IMR-90 (cell line): ENCODE results near the gene SLX4IP. TPM values are rescaled to one million over a fixed set of nuclear protein-coding genes. Genes with fewer than 3 reads are reported as not detected.
"Not testable (repeated sequence)": the region's sequence is repeated elsewhere in the genome, so short reads cannot be mapped to it uniquely, and the experiment has no call there.

ENCODE experiments used
- ATAC-seq: fragments of 200-7000 bp; cut with Tn5 transposase; 2 replicates; pipeline ENCODE4 v1.9.1; 2020; ENCODE audit warnings: low read depth, mild to moderate bottlenecking, moderate library complexity
- BruUV-seq: library from RNA; stranded (reverse); fragments of 400-500 nt; replicated peaks from 2 replicates; lab custom pipeline; 2021; lab: Mats Ljungman, UMichigan
- CTCF ChIA-PET: fragments of 300-600 bp; formaldehyde crosslinking; extraction: SDS; loops from one replicate; lab custom pipeline; 2021; ENCODE audit warnings: antibody characterized with exemption; lab: Yijun Ruan, JAX
- POLR2A ChIA-PET: fragments of 300-600 bp; sonication (Branson Sonifier 250); formaldehyde crosslinking; loops from one replicate; lab custom pipeline; 2022; ENCODE audit warnings: antibody characterized with exemption; ENCODE audit not compliant: unreplicated experiment; lab: Charles Lee
- DNase-seq: peaks from one replicate; pipeline ENCODE4 v3.0.0; 2013
- H2AFZ ChIP-seq: replicated peaks from 2 replicates; pipeline ENCODE3; 2013; ENCODE audit warnings: low read length, mild to moderate bottlenecking; ENCODE audit not compliant: poor library complexity
- H2AK5ac ChIP-seq: 2 replicates; pipeline ENCODE4 v1.6.1; 2013; ENCODE audit warnings: low read depth, low read length, inconsistent platforms
- H2AK9ac ChIP-seq: replicated peaks from 2 replicates; pipeline ENCODE3; 2013; ENCODE audit warnings: mild to moderate bottlenecking, low read depth, low read length, moderate library complexity; ENCODE audit not compliant: poor library complexity
- H2BK120ac ChIP-seq: 2 replicates; pipeline ENCODE4 v1.6.1; 2013; ENCODE audit warnings: low read depth, low read length, inconsistent platforms
- H2BK15ac ChIP-seq: 3 replicates; pipeline ENCODE4 v1.6.1; 2013; ENCODE audit warnings: low read depth, low read length, inconsistent platforms
- H2BK20ac ChIP-seq: 2 replicates; pipeline ENCODE4 v1.6.1; 2013; ENCODE audit warnings: low read depth, mild to moderate bottlenecking, inconsistent platforms, low read length, moderate library complexity
- H2BK5ac ChIP-seq: 2 replicates; pipeline ENCODE4 v1.6.1; 2013; ENCODE audit warnings: mild to moderate bottlenecking, low read depth, low read length, inconsistent platforms; ENCODE audit not compliant: poor library complexity, severe bottlenecking
- H3K14ac ChIP-seq: replicated peaks from 2 replicates; pipeline ENCODE4 v1.6.1; 2013; ENCODE audit warnings: low read depth, low read length, inconsistent platforms
- H3K18ac ChIP-seq: 2 replicates; pipeline ENCODE4 v1.6.1; 2013; ENCODE audit warnings: low read depth, low read length, control low read depth
- H3K23ac ChIP-seq: 2 replicates; pipeline ENCODE4 v1.6.1; 2013; ENCODE audit warnings: low read depth, low read length, inconsistent platforms
- H3K27ac ChIP-seq: 2 replicates; pipeline ENCODE4 v1.5.1; 2013; ENCODE audit warnings: mild to moderate bottlenecking, control low read depth, low read length; ENCODE audit not compliant: insufficient read depth
- H3K27me3 ChIP-seq: 2 replicates; pipeline ENCODE4 v1.6.1; 2013; ENCODE audit warnings: low read length; ENCODE audit not compliant: control insufficient read depth, insufficient read depth
- H3K36me3 ChIP-seq: 2 replicates; pipeline ENCODE4 v1.6.1; 2013; ENCODE audit warnings: low read length, mixed read lengths; ENCODE audit not compliant: control insufficient read depth, insufficient read depth
- H3K4ac ChIP-seq: 2 replicates; pipeline ENCODE4 v1.6.1; 2013; ENCODE audit warnings: low read depth, low read length, inconsistent platforms
- H3K4me1 ChIP-seq: 2 replicates; pipeline ENCODE4 v1.6.1; 2013; ENCODE audit warnings: low read length, mixed read lengths; ENCODE audit not compliant: control insufficient read depth, insufficient read depth
- H3K4me2 ChIP-seq: 2 replicates; pipeline ENCODE4 v1.6.1; 2013; ENCODE audit warnings: low read depth, mild to moderate bottlenecking, control low read depth, low read length, moderate library complexity
- H3K4me3 ChIP-seq: 2 replicates; pipeline ENCODE4 v1.5.1; 2013; ENCODE audit warnings: low read depth, mild to moderate bottlenecking, control low read depth, low read length, moderate library complexity; ENCODE audit not compliant: insufficient read depth
- H3K56ac ChIP-seq: 2 replicates; pipeline ENCODE4 v1.6.1; 2013; ENCODE audit warnings: low read length, inconsistent platforms; ENCODE audit not compliant: insufficient read depth; ENCODE audit errors: extremely low read depth
- H3K79me1 ChIP-seq, 2 experiments: 2 replicates each; pipeline ENCODE4 v1.6.1; 2013; ENCODE audit warnings: low read length in 2 of 2, inconsistent platforms in 1 of 2, low read depth in 1 of 2
- H3K9ac ChIP-seq: 2 replicates; pipeline ENCODE4 v1.6.1; 2013; ENCODE audit warnings: low read depth, low read length, control low read depth
- H3K9me1 ChIP-seq: 2 replicates; pipeline ENCODE4 v1.6.1; 2013; ENCODE audit warnings: low read length, inconsistent platforms; ENCODE audit not compliant: insufficient read depth
- H3K9me3 ChIP-seq: 2 replicates; pipeline ENCODE4 v1.6.1; 2013; ENCODE audit warnings: low read length; ENCODE audit not compliant: control insufficient read depth, insufficient read depth
- H4K20me1 ChIP-seq: 2 replicates; pipeline ENCODE4 v1.6.1; 2013; ENCODE audit warnings: low read length, inconsistent platforms; ENCODE audit not compliant: insufficient read depth
- H4K5ac ChIP-seq: 2 replicates; pipeline ENCODE4 v1.6.1; 2013; ENCODE audit warnings: mild to moderate bottlenecking, low read depth, low read length, control low read depth
- H4K8ac ChIP-seq, 2 experiments: 2 replicates each; pipeline ENCODE4 v1.6.1; 2013; ENCODE audit warnings: low read depth in 2 of 2, low read length in 2 of 2, control low read depth in 1 of 2, inconsistent platforms in 1 of 2
- H4K91ac ChIP-seq: 2 replicates; pipeline ENCODE4 v1.6.1; 2013; ENCODE audit warnings: low read depth, low read length, inconsistent platforms; ENCODE audit not compliant: insufficient read depth
- WGBS, 2 experiments: methylation state at CpG; one replicate each; pipeline versions ENCODE4 v1.1.5 to v1.1.7; 2013; ENCODE audit warnings: missing lambda C conversion rate in 2 of 2; ENCODE audit not compliant: insufficient read length in 1 of 2; ENCODE audit errors: extremely low coverage in 2 of 2; 5-methylcytosine and 5-hydroxymethylcytosine counted together
- dilution Hi-C: fragments of 300-500 bp; cut with HindIII; formaldehyde crosslinking; loops from one replicate; pipeline ENCODE4 v1.14.3; 2018; ENCODE audit warnings: low sequenced_read_pairs; ENCODE audit not compliant: unreplicated experiment
- in situ Hi-C: fragments of 300-500 bp; cut with MboI; formaldehyde crosslinking; loops from 3 replicates; pipeline ENCODE4 v1.14.3; 2019; ENCODE audit warnings: low sequenced_read_pairs, inconsistent platforms, mixed read lengths
- intact Hi-C: fragments of 100-400 bp; cut with micrococcal nuclease; formaldehyde crosslinking; loops from 2 replicates; pipeline ENCODE4 v1.10.0; 2022
- polyA plus RNA-seq, 3 experiments: library from polyadenylated mRNA; depleted of rRNA; stranded (reverse); fragments of >200 nt; gene quantifications; 2 replicates each; pipeline ENCODE4 v1.2.3, GENCODE V29; 2012; ENCODE audit warnings: low replicate concordance in 1 of 3
- total RNA-seq: library from RNA; depleted of rRNA; stranded (reverse); fragments of >200 nt; gene quantifications from 2 replicates; pipeline ENCODE4 v1.2.3, GENCODE V29; 2012

Gene SLX4IP
- total and polyA plus RNA-seq, 2 of the 4 experiments (the other 2 are of a cell fraction) = 1.3 to 5.9 TPM

DNA sequence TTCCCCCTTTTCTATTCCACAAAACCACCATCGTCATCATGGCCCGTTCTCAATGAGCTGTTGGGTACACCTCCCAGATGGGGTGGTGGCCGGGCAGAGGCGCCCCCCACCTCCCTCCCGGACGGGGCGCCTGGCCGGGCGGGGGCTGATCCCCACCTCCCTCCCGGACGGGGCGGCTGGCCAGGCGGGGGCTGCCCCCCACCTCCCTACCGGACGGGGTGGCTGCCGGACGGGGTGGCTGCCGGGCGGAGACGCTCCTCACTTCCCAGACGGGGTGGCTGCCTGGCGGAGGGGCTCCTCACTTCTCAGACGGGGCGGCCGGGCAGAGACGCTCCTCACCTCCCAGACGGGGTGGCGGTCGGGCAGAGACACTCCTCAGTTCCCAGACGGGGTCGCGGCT lies 40.4 kb upstream of the SLX4IP start:
- H4K5ac ChIP-seq, H3K56ac ChIP-seq, H3K4me1 ChIP-seq, H4K20me1 ChIP-seq, H3K27ac ChIP-seq, CTCF ChIA-PET, H3K27me3 ChIP-seq, H3K36me3 ChIP-seq, H3K14ac ChIP-seq, in situ Hi-C loops, POLR2A ChIA-PET, H2BK20ac ChIP-seq, DNase-seq, H3K4me2 ChIP-seq, dilution Hi-C loops, H3K18ac ChIP-seq, H3K9ac ChIP-seq, intact Hi-C loops, H3K4ac ChIP-seq, H2BK120ac ChIP-seq, ATAC-seq, H3K23ac ChIP-seq, H2AK9ac ChIP-seq, H2BK5ac ChIP-seq, H2AFZ ChIP-seq, H3K9me1 ChIP-seq, H4K8ac ChIP-seq, H3K9me3 ChIP-seq, H3K4me3 ChIP-seq, H4K91ac ChIP-seq, H2AK5ac ChIP-seq, H3K79me1 ChIP-seq, H2BK15ac ChIP-seq, BruUV-seq: not testable (repeated sequence)
- 97% methylated on average over 5 of the region's 32 CpGs; no CpG with 5 or more reads in 1 of the 2 experiments for WGBS, 2 experiments
